RWPE1 (cell line): ENCODE results near the gene RFX3.

ENCODE experiments used
- CTCF ChIA-PET: fragments of 350-600 bp; sonication (Branson Sonifier 250); formaldehyde crosslinking; extraction: SDS; loops from one replicate; lab custom pipeline; 2021; lab: Yijun Ruan, JAX
- POLR2A ChIA-PET: fragments of 400-600 bp; formaldehyde crosslinking; extraction: SDS; loops from one replicate; lab custom pipeline; 2020; ENCODE audit warnings: antibody characterized with exemption; ENCODE audit not compliant: low non-redundant PET; lab: Yijun Ruan, JAX
- DNase-seq: peaks from one replicate; pipeline ENCODE4 v3.0.0; 2012; ENCODE audit warnings: low spot score
- H3K27ac ChIP-seq: fragments of 450-650 bp; 2 replicates; pipeline ENCODE4 v1.5.1; 2017
- TF ChIP-seq, protein P1 (sequence below): fragments of 450-650 bp; conservative IDR thresholded peaks from 2 replicates; pipeline ENCODE4 v1.5.1; 2017; ENCODE audit warnings: low read depth, mild to moderate bottlenecking

Gene RFX3

GRCh38 chr9:3500044-3500443 lies 25.8 kb downstream of the RFX3 start:
- CTCF ChIA-PET, result no interaction called here
- TF ChIP-seq, protein P1, sequence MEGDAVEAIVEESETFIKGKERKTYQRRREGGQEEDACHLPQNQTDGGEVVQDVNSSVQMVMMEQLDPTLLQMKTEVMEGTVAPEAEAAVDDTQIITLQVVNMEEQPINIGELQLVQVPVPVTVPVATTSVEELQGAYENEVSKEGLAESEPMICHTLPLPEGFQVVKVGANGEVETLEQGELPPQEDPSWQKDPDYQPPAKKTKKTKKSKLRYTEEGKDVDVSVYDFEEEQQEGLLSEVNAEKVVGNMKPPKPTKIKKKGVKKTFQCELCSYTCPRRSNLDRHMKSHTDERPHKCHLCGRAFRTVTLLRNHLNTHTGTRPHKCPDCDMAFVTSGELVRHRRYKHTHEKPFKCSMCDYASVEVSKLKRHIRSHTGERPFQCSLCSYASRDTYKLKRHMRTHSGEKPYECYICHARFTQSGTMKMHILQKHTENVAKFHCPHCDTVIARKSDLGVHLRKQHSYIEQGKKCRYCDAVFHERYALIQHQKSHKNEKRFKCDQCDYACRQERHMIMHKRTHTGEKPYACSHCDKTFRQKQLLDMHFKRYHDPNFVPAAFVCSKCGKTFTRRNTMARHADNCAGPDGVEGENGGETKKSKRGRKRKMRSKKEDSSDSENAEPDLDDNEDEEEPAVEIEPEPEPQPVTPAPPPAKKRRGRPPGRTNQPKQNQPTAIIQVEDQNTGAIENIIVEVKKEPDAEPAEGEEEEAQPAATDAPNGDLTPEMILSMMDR, result no peak
- DNase-seq, result no peak
- POLR2A ChIA-PET, result no interaction called here
- no peak overlapping the region for H3K27ac ChIP-seq

DNA sequence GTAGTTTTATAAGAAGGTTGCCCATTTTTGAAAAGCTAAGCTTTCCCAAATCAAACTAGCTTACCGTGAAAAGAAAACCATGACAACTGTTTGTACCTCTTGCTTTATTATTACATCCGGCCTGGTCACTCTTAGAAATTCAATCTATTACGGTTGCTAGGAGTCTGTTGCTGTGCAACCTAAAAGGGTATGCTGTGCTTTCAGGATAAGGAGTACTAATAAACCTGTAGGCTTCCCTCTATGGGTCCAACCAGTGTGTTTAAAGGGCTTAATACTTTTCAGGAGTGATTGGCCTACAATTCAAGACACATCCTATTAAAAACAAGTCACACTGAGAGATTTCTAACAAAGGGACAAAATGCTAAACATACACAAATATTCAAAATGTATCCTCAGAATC lies 27.1 kb downstream of the RFX3 start:
- no peak for DNase-seq
- ChIA-PET POLR2A (no interaction called here), CTCF (no interaction called here)
- H3K27ac ChIP-seq, result no peak overlapping the region
- TF ChIP-seq, protein P1, result no peak

DNA sequence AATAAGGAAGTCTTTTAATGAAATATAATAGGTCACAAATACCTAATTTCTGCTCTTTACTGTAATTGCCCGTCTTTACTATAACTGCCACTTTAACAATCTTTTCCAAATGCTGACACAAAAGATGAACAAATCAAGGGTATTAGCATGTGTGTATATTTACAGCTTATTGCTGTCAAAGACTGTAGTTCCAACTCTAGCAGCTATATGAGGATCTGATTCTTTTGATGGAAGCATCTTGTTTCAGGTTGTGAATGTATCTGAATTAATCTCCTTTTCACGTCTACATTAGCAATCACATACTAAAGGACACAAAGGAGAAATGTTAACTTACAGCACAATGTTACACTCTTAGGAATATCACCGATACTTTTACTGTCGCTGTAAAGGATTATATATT lies 27.9 kb downstream of the RFX3 start:
- POLR2A ChIA-PET, result no interaction called here
- no peak overlapping the region for H3K27ac ChIP-seq
- DNase-seq, result no peak
- CTCF ChIA-PET, result no interaction called here
- TF ChIP-seq, protein P1, result no peak

GRCh38 chr9:3497401-3497800 lies 28.4 kb downstream of the RFX3 start:
- POLR2A ChIA-PET, result no interaction called here
- TF ChIP-seq, protein P1, result no peak
- DNase-seq, result no peak
- no peak overlapping the region for H3K27ac ChIP-seq
- CTCF ChIA-PET, result no interaction called here

DNA sequence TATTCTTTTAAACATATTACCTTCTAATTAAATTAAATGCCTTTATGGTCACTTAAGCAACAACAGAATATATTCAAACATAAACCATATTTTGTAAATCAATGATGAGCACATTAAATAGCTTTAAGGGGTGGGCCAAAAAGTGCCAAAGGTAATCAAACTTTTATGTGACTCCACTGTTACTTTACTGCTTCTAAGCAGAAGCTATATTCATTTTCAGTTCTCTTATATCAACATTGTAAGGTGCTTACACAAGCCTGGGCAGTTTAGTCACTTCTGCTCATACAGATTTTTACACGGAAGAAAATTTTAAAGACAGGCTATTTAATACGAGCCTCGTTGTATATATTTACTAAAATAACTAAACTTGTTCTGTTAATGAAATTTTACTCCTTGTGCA lies 29.9 kb downstream of the RFX3 start:
- ChIA-PET CTCF (no interaction called here), POLR2A (no interaction called here)
- no peak overlapping the region for H3K27ac ChIP-seq
- TF ChIP-seq, protein P1, result no peak
- no peak for DNase-seq

DNA sequence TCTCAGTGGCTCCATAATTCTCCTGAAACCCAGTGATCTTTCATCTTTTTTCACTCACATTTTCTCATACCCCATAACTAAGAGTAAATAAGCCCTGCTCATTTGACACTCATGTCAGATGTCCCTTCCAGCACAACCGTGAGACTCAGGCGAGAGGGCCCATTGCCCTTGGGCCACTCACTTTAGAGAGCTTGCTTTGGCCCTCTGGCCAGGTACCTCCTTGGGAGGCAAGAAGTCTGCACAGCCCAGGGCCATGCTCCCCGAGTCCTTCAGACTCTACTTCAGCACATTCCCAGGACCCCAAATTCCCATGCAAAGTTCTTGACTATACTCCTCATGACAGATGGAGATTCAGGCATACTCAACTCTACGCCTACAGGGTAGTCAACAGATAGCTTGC lies 33.6 kb downstream of the RFX3 start:
- ChIA-PET CTCF (no interaction called here), POLR2A (no interaction called here)
- TF ChIP-seq, protein P1, result no peak
- no peak for DNase-seq
- H3K27ac ChIP-seq, result no peak overlapping the region

DNA sequence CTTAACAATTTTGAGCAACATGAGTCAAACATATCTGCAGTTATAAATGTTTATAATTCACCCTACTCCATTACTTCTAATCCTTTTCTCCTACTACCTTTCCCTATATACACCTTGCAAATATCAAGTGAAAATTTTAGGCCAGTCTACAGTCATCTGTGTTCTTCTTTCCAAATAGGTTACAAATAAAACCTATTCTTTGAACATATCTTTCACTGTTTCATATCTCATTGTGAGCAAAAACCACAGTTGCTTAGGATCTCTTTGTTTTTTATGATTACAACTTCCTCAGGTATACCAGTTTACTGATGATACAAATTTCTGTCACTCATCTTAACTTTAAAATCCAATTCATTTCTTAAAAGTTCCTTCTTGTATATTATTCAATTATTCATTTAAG lies 34.4 kb downstream of the RFX3 start:
- ChIA-PET POLR2A (no interaction called here), CTCF (no interaction called here)
- no peak overlapping the region for H3K27ac ChIP-seq
- no peak for DNase-seq
- TF ChIP-seq, protein P1, result no peak
